Fibroblast of lung (primary cell): ENCODE results near the gene OR1L6.

ENCODE experiments used
- EZH2 ChIP-seq: IDR thresholded peaks from 2 replicates; pipeline ENCODE4 v1.5.1; 2012; ENCODE audit warnings: low read length, control low read depth, mild to moderate bottlenecking; ENCODE audit errors: missing control alignments
- TF ChIP-seq, protein P1 (sequence below), 2 donors: IDR thresholded peaks in 1 of 2; conservative IDR thresholded peaks in 1 of 2; 1 replicate in 1 of 2; 2 replicates in 1 of 2; pipeline ENCODE4 v1.5.1; 2011 to 2012; ENCODE audit warnings: low read length in 2 of 2, control low read depth in 1 of 2, inconsistent platforms in 1 of 2, low read depth in 1 of 2, mild to moderate bottlenecking in 1 of 2

DNA sequence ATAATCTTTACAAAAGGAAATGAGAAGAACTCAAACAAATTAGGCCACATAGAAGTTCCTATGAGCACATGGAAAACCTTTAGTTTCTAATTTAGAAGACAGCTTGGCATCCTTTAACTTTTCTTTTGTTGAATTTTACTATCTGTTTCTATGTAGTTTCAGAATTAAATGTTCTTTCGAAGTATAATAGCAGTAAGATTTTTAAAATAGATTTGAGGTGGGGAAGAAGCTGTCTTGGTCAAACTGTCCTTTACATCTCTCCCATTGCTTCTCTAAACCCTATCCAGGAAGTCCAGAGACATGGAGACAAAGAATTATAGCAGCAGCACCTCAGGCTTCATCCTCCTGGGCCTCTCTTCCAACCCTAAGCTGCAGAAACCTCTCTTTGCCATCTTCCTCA lies 18.4 kb upstream of the OR1L6 start, which contains the start of gene OR1L4:
- TF ChIP-seq, protein P1, sequence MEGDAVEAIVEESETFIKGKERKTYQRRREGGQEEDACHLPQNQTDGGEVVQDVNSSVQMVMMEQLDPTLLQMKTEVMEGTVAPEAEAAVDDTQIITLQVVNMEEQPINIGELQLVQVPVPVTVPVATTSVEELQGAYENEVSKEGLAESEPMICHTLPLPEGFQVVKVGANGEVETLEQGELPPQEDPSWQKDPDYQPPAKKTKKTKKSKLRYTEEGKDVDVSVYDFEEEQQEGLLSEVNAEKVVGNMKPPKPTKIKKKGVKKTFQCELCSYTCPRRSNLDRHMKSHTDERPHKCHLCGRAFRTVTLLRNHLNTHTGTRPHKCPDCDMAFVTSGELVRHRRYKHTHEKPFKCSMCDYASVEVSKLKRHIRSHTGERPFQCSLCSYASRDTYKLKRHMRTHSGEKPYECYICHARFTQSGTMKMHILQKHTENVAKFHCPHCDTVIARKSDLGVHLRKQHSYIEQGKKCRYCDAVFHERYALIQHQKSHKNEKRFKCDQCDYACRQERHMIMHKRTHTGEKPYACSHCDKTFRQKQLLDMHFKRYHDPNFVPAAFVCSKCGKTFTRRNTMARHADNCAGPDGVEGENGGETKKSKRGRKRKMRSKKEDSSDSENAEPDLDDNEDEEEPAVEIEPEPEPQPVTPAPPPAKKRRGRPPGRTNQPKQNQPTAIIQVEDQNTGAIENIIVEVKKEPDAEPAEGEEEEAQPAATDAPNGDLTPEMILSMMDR (conservative IDR thresholded peaks at IDR 0.05 in 1 of 2, IDR thresholded peaks at IDR 0.05 in 1 of 2; ENCODE audit: low read depth in 1 of 2, low read length in 2 of 2): no peak
- TF ChIP-seq EZH2: no peak
